Subcutaneous abdominal adipose tissue (tissue), 5 donors: ENCODE measurements around the gene ABHD6.
"Not testable (repeated sequence)": the region's sequence is repeated elsewhere in the genome, so short reads cannot be mapped to it uniquely, and the experiment has no call there.

ENCODE experiments used
- H3K27ac ChIP-seq: one replicate; pipeline ENCODE4 v1.7.0; 2013; ENCODE audit warnings: low read depth, mild to moderate bottlenecking, inconsistent platforms, low read length, moderate library complexity
- H3K27me3 ChIP-seq, 5 donors: one replicate each; pipeline ENCODE4 v1.7.0; 2013; ENCODE audit warnings: low read length in 5 of 5, inconsistent platforms in 1 of 5; ENCODE audit not compliant: control insufficient read depth in 5 of 5, insufficient read depth in 4 of 5
- H3K36me3 ChIP-seq, 5 donors: one replicate each; pipeline ENCODE4 v1.7.0; 2013; ENCODE audit warnings: low read length in 5 of 5; ENCODE audit not compliant: control insufficient read depth in 5 of 5, insufficient read depth in 5 of 5
- H3K4me1 ChIP-seq, 5 donors: one replicate each; pipeline ENCODE4 v1.7.0; 2013; ENCODE audit warnings: low read length in 5 of 5, mild to moderate bottlenecking in 3 of 5, moderate library complexity in 1 of 5; ENCODE audit not compliant: control insufficient read depth in 5 of 5, insufficient read depth in 5 of 5
- H3K4me3 ChIP-seq, 5 donors: one replicate each; pipeline ENCODE4 v1.7.0; 2013; ENCODE audit warnings: low read length in 5 of 5, low read depth in 1 of 5
- H3K9ac ChIP-seq, 5 donors: one replicate each; pipeline ENCODE4 v1.7.0; 2013; ENCODE audit warnings: low read length in 5 of 5, mild to moderate bottlenecking in 4 of 5, moderate library complexity in 3 of 5
- H3K9me3 ChIP-seq, 5 donors: one replicate each; pipeline ENCODE4 v1.7.0; 2013; ENCODE audit warnings: low read length in 5 of 5; ENCODE audit not compliant: control insufficient read depth in 5 of 5
- donor health status: healthy.
- donor health status: healthy.
- donor health status: healthy.
- donor health status: healthy.
- donor health status: healthy.

The ABHD6 gene

GRCh38 chr3:58254144-58254543 lies 16.6 kb downstream of the ABHD6 start:
- no peaks in the 10 kb centered on the region for H3K9me3 ChIP-seq
- no peak overlapping the region for H3K9ac ChIP-seq
- no peaks in the 10 kb centered on the region for H3K27me3 ChIP-seq
- peaks cover 7 to 35% (median 19%) of the 10 kb centered on the region in 5 donors for H3K36me3 ChIP-seq
- H3K27ac ChIP-seq, result no peak overlapping the region
- H3K4me3 ChIP-seq, result no peak overlapping the region
- H3K4me1 ChIP-seq, result peaks cover 0 to 15% (median 12%) of the 10 kb centered on the region in 5 donors

- Histone ChIP-seq H3K27me3 (no peaks in the 10 kb centered on the region), H3K9ac (no peak overlapping the region), H3K4me3 (no peak overlapping the region), H3K27ac (no peak overlapping the region), H3K36me3 (peaks cover 7 to 51% (median 31%) of the 10 kb centered on the region in 5 donors), H3K9me3 (no peaks in the 10 kb centered on the region), H3K4me1 (peaks cover 0 to 5% (median 0%) of the 10 kb centered on the region in 5 donors)
These were observed 18.5 kb downstream of the ABHD6 start for GRCh38 chr3:58256061-58256460.

- Histone ChIP-seq H3K9me3 (no peaks in the 10 kb centered on the region), H3K27me3 (no peaks in the 10 kb centered on the region), H3K27ac (no peak overlapping the region), H3K9ac (no peak overlapping the region), H3K4me3 (no peak overlapping the region), H3K36me3 (peaks cover 7 to 50% (median 30%) of the 10 kb centered on the region in 5 donors), H3K4me1 (peaks cover 0 to 4% (median 0%) of the 10 kb centered on the region in 5 donors)
These were observed 18.9 kb downstream of the ABHD6 start for GRCh38 chr3:58256511-58256910.

DNA sequence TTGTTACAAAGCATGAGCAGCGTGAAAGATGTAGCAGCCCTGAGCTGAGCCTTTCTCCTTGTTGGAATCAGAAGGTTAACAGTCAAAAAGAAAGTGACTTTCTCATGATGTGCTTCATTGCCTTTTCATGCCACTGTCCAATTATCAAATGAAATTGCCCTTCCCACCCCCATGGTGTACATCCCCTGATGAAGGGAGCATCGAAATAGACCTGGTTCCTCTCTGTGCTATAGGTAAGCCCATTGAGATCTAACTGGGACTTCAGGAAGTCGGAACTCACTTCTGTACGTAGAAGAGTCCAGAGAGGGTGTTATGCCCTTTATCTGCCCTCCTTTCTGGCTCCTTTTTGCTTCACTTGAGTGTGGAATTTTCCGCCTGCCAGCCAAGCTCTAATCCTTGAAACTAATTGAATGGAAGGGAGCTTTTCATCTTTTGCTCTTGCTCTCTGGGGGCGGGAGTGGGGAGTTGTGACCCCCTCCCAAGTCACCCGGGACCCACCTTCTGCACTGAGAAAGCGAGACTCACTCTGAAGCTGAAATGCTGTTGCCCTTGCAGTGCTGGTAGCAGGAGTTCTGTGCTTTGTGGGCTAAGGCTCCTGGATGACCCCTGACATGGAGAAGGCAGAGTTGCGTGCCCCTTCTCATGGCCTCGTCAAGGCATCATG lies 20.9 kb downstream of the ABHD6 start:
- no peaks in the 10 kb centered on the region for H3K9me3 ChIP-seq

GRCh38 chr3:58260261-58260731 lies 22.7 kb downstream of the ABHD6 start:
- Histone ChIP-seq H3K36me3 (peaks cover 7 to 46% (median 22%) of the 10 kb centered on the region in 5 donors), H3K4me3 (no peak overlapping the region), H3K9me3 (no peaks in the 10 kb centered on the region), H3K27ac (no peak overlapping the region), H3K4me1 (no peaks in the 10 kb centered on the region), H3K27me3 (no peaks in the 10 kb centered on the region), H3K9ac (no peak overlapping the region)

More for the DNA sequence above, 20.9 kb downstream of the ABHD6 start:
- H3K9ac ChIP-seq, result no peak overlapping the region
- no peaks in the 10 kb centered on the region for H3K4me1 ChIP-seq
- H3K27me3 ChIP-seq, result no peaks in the 10 kb centered on the region
- no peak overlapping the region for H3K4me3 ChIP-seq
- H3K27ac ChIP-seq, result no peak overlapping the region
- H3K36me3 ChIP-seq, result peaks cover 7 to 49% (median 25%) of the 10 kb centered on the region in 5 donors

DNA sequence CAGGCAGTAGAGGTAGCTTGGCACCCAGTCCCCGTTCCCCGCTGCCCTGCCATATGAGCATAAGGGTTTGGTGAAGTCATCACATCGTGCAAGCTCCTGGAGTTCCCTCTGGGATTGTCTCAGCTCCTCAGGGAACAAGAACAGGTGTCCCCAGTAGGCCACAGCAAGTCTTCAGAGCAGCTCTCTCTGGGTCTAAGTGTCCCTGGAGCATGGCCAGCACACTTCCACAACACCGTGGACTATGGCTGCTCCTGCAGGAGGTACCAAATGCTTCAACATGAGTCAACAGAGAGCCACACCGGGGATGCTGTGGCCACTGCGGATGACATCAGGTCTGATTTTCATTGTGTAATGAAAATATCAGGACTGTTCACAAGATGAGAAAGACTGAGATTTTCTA lies 23.1 kb downstream of the ABHD6 start:
- Histone ChIP-seq H3K9ac (no peak overlapping the region), H3K4me3 (no peak overlapping the region)

DNA sequence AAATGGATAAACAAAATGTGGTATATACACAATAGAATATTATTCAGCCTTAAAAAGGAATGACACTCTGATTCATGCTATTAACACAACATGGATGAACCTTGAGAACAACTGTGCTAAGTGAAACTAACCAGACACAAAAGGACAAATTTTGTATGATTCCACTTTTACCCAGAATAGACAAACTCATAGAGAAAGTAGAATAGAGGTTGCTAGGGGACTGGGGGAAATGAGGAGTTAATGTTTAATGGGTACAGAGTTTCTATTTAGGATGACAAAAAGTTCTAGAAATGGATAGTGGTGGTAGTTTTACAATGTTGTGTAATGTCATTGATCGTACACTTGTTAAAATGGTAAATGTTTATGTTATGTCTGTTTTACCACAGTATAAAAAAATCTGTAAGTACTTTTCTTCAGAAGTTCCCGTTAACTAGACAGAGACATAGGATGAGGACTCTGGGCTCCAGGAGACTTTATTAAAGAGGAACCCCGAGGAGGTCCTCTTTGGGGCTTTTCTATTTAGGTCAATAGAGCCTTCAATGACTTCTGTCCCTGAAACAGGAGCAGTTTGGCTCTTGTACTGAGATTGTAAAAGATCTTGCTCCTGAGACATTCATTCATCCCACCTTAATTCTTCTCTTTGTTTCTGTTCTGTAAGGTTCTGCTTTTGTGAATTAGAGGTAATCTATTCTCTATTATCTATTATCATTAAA lies 24.5 kb downstream of the ABHD6 start:
- Histone ChIP-seq H3K9ac (no peak overlapping the region), H3K27me3 (no peaks in the 10 kb centered on the region), H3K4me1 (peaks cover 0 to 3% (median 0%) of the 10 kb centered on the region in 5 donors), H3K9me3 (no peaks in the 10 kb centered on the region), H3K36me3 (peaks cover 4 to 39% (median 24%) of the 10 kb centered on the region in 5 donors), H3K27ac (no peak overlapping the region), H3K4me3 (no peak overlapping the region)

More for the DNA sequence above, 23.1 kb downstream of the ABHD6 start:
- no peaks in the 10 kb centered on the region for H3K9me3 ChIP-seq
- no peak overlapping the region for H3K27ac ChIP-seq
- H3K27me3 ChIP-seq, result no peaks in the 10 kb centered on the region
- peaks cover 7 to 46% (median 22%) of the 10 kb centered on the region in 5 donors for H3K36me3 ChIP-seq
- no peaks in the 10 kb centered on the region for H3K4me1 ChIP-seq

GRCh38 chr3:58266577-58266976 lies 29.0 kb downstream of the ABHD6 start:
- H3K27ac ChIP-seq, result no peak overlapping the region
- H3K9ac ChIP-seq, result no peak overlapping the region
- peaks cover 8 to 36% (median 24%) of the 10 kb centered on the region in 5 donors for H3K36me3 ChIP-seq
- no peaks in the 10 kb centered on the region for H3K27me3 ChIP-seq
- peaks cover 0 to 3% (median 0%) of the 10 kb centered on the region in 5 donors for H3K4me1 ChIP-seq
- no peaks in the 10 kb centered on the region for H3K9me3 ChIP-seq
- H3K4me3 ChIP-seq, result no peak overlapping the region

- not testable (repeated sequence) for H3K4me1 ChIP-seq, H3K27me3 ChIP-seq, H3K27ac ChIP-seq, H3K9ac ChIP-seq, H3K4me3 ChIP-seq, H3K9me3 ChIP-seq
- H3K36me3 ChIP-seq, result peaks cover 8 to 36% (median 24%) of the 10 kb centered on the region in 5 donors
These were observed 30.0 kb downstream of the ABHD6 start for GRCh38 chr3:58267543-58267942.

DNA sequence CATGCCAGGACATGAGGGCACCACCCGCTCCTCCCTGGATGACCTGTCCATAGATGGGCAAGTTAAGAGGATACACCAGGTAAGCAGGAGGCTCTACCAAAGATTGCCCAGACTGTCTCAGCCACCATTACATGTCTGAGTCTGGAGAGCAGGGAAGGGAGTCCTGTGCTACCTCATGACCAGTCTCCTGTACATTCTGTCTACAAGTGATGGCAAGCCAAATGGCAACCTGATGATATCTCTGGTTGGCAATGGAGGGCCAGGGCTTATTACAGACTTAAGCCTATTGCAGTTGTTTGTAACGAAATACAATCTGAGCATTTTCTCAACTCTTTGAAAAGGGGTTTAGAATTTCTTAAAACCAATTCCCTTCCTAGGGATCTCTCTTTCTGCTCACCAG lies 31.8 kb downstream of the ABHD6 start:
- Histone ChIP-seq H3K27ac (no peak overlapping the region), H3K4me3 (no peak overlapping the region), H3K36me3 (peaks cover 8 to 46% (median 32%) of the 10 kb centered on the region in 5 donors), H3K9me3 (no peaks in the 10 kb centered on the region), H3K4me1 (peaks cover 0 to 10% (median 10%) of the 10 kb centered on the region in 5 donors), H3K27me3 (no peaks in the 10 kb centered on the region), H3K9ac (no peak overlapping the region)
